H7 (cell line): ENCODE measurements around the gene RET. TPM values are rescaled to one million over a fixed set of nuclear protein-coding genes. Genes with fewer than 3 reads are reported as not detected.
A peak's percentile ranks its signal among the peaks of the same experiment; 100 is the strongest.

Experiments
- DNase-seq: peaks from one replicate; pipeline ENCODE4 v3.0.0; 2012
- H3K27me3 ChIP-seq: 2 replicates; pipeline ENCODE4 v1.6.0; 2011; ENCODE audit warnings: mild to moderate bottlenecking, low read length; ENCODE audit not compliant: control insufficient read depth, insufficient read depth
- H3K36me3 ChIP-seq: replicated peaks from 2 replicates; pipeline ENCODE4 v1.5.1; 2011; ENCODE audit warnings: low read length; ENCODE audit not compliant: control insufficient read depth, insufficient read depth
- H3K4me3 ChIP-seq: 2 replicates; pipeline ENCODE4 v1.5.1; 2011; ENCODE audit warnings: low read depth, mild to moderate bottlenecking, control low read depth, low read length, moderate library complexity; ENCODE audit not compliant: insufficient read depth
- total RNA-seq: library from RNA; depleted of rRNA; stranded (reverse); fragments of >200 nt; shearing (Covaris generic); gene quantifications from 2 replicates; pipeline ENCODE4 v1.2.3, GENCODE V29; 2014; rRNA removed

RET gene
- total RNA-seq, 1 experiment from 2014 or later, result 16.0 TPM

DNA sequence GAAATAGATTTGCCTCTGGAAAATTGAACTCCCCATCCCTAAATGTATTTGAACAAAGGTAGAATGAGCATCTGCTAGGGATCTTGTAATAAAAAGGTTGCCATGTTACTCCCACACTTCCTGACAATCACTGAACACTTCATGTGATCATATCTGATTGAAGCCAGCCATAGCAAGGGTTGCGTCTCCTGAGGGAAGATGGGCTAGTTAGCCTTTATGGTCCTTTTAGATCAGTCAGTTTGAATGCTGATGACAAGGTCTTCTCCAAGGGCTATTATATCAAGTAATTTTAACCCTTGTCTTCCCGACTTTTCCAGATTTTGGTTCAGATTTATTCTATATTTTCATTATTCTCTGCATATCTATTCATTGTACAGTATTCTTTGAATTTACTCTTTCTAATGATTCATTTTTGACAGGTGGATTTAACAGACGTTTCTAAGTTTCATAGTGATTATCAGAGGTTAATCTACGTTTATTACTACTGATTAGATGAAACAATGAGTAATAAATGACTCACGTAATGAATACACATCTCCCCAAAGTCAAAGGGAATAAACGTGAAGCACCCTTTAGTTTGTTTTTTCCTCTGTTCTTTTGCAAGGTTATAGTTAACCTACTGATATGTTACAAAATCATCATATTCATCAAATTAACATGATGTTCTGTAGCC, 89.5 kb downstream of the RET start:
- no peak for DNase-seq
- Histone ChIP-seq H3K27me3 (no peaks in the 10 kb centered on the region), H3K4me3 (no peak overlapping the region)

DNA sequence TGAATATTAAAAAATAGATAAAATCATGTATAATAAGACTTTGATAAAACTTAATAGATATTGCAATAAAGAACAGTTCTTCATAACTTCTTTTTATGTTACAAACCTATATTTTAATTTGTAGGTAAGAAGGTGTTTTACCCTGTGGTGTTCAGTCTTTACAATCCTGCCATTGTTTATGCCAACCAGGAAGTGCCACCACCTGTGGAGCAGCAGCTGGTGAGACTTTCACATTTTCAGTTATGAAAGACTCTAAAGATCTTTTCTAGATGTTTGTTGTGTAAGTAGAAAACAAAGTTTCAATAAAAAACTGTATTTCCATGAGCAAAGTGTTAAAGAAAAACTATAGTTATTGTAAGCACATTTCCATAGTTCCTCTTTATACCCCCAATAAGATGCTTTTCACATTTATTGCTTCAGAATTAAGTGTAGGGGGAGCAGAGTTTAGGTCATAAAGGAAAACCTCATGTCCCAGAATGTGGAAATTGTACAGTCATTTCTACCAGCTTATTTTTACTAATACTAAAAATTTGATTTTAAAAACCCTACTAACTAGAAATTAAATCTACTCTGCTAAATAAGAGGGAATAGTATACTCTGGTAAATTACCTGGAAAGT, 90.1 kb downstream of the RET start:
- H3K36me3 ChIP-seq, result no peaks in the 10 kb centered on the region
- H3K27me3 ChIP-seq, result no peaks in the 10 kb centered on the region
- H3K4me3 ChIP-seq, result no peak overlapping the region
- no peak for DNase-seq

More for the DNA sequence above, 89.5 kb downstream of the RET start:
- H3K36me3 ChIP-seq, result no peaks in the 10 kb centered on the region

DNA sequence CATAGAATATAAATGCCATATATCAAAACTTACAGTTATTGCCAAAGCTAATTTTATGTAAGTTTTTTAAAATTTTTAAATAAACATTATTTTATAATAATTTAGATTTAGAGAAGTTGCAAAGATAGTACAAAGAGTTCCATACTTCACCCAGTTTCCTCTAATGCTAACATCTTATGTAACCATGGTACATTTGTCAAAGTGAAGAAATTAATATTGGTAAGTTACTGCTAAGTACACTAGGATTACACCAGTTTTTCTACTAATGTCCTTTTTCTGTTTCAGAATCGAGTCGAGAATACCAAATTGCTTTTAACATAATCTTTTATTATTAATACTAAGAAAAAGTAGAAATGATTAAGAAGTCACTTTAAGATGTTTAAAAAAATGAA, 90.6 kb downstream of the RET start:
- Histone ChIP-seq H3K4me3 (no peak overlapping the region), H3K27me3 (no peaks in the 10 kb centered on the region), H3K36me3 (no peaks in the 10 kb centered on the region)
- no peak for DNase-seq

DNA sequence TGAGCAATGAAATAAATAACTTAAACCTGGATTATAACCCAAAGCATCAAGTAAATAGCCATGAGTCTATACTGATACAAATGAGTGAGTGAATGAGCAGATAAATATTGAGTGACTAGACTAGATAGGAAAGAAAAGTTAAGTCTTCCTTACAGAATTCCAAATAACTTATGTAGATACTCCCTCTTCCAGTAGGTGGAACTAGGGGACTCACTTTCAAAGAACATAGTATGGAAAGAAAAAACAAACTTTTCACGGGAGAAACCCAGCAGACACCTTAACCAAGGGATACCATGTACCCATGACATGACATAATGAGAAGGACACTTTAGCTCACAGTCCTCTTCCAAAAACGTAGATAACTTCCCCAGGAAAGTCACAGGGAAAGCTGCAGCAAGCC, 93.6 kb downstream of the RET start:
- DNase-seq, result peak; percentile 18
- no peak overlapping the region for H3K4me3 ChIP-seq
- no peaks in the 10 kb centered on the region for H3K27me3 ChIP-seq
- H3K36me3 ChIP-seq, result no peaks in the 10 kb centered on the region

DNA sequence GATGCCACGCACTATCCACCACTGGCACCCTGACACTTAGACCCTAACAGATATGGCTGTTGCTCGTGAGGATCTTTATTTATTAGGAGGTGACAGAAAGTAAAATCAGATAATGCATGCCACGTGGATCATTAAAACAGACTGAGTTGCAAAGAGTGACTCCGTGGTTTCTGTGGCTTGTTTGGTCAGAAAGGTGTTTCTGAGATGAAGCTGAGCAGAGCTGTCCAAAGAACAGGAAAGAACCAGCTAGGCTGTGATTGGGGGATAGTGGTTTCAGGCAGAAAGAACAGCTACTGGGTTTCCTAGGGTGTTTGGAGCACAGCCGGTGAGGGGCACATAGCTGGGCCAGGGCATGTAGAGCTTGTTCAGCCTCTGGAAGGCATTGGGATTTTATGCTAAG, 95.8 kb downstream of the RET start:
- Histone ChIP-seq H3K27me3 (no peaks in the 10 kb centered on the region), H3K36me3 (no peaks in the 10 kb centered on the region), H3K4me3 (no peak overlapping the region)
- no peak for DNase-seq

DNA sequence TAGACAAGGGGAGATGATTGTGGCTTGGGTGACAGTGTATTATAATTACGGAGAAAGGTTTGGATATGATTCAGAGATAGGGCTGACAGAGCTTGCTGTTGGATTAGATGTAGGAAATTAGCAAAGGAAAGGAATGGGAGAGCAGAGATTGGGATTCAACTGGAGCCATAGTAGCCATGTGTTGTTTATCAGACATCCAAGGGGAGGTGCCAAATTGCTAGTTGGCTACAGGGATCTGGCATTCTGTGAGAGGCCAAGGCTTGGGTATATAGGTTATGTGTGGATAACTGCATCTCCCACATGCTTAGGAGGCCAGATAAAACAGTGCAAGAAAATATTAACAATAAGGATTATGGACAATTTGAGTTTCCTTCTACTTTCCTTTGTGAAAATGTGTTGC, 96.3 kb downstream of the RET start:
- Histone ChIP-seq H3K36me3 (no peaks in the 10 kb centered on the region), H3K27me3 (no peaks in the 10 kb centered on the region), H3K4me3 (no peak overlapping the region)
- no peak for DNase-seq

DNA sequence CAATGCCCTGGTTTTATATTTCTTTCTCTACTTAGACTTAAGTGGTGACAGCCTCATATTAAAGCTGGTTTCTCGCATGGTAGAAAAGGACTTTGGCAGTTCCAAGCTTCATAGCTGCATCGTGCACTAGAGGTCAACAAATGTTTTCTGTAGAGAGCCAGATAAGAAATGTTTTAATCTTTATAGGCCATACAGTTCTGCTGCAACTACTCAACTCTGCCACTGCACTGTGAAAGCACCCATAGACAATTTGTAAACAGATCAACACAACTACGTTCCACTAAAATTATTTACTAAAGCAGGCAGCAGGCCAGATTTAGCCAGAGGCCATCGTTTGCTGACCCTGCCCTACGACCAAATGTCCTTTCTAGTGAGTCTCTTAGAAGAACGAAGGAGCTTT, 98.1 kb downstream of the RET start:
- Histone ChIP-seq H3K4me3 (no peak overlapping the region), H3K36me3 (no peaks in the 10 kb centered on the region), H3K27me3 (no peaks in the 10 kb centered on the region)
- no peak for DNase-seq

DNA sequence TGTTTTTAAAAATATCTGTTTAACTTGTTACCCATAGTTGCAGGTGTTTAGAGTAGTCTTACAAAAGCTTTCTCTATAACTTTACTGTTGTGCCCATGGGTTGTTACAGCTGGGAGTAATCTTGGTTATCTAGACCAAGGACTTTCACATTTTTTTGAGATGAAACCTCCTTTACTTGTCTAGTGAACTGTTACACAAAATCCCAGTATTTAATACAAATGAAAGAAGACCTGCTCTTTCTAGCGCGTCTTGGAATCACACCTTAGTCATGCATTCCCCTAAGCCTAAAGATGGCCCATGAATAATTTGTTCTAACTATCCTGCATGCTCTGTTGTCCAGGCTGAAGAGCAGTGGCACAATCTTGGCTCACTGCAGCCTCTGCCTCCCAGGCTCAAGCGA, 99.4 kb downstream of the RET start:
- no peak overlapping the region for H3K4me3 ChIP-seq
- no peak for DNase-seq
- no peaks in the 10 kb centered on the region; the same call in 1 of the 2 replicates for H3K36me3 ChIP-seq
- no peaks in the 10 kb centered on the region for H3K27me3 ChIP-seq

DNA sequence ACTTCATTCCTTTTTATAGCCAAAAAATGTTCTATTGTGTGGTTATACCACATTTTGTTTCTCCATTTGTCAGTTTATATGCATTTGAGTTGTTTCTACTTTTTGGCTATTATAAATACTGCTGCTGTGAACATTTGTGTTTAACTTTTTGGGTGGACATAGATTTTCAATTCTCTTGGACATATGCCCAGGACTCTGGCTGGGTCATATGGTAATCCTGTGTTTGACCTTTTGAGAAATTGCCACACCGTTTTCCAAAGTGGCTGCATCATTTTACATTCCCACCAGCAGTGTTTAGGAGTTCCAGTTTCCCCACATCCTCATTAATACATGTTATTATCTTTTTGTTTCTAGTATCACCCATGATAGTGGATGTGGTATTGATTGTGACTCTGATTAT, 100.7 kb downstream of the RET start:
- Histone ChIP-seq H3K36me3 (no peaks in the 10 kb centered on the region; the same call in 1 of the 2 replicates), H3K27me3 (no peaks in the 10 kb centered on the region), H3K4me3 (no peak overlapping the region)
- no peak for DNase-seq

Other genes starting within 250 kb of the RET start
- gene CSGALNACT2, start 61.4 kb downstream of the RET start, total RNA-seq, result 1.2 and 2.8 TPM in 2 replicates
- 31.0 and 41.3 TPM in 2 replicates for gene RASGEF1A, start 190.0 kb downstream of the RET start, total RNA-seq